ENCODE data around the gene SPATA45.
"Not testable (repeated sequence)": the region's sequence is repeated elsewhere in the genome, so short reads cannot be mapped to it uniquely, and the experiment has no call there.

Gene SPATA45

DNA sequence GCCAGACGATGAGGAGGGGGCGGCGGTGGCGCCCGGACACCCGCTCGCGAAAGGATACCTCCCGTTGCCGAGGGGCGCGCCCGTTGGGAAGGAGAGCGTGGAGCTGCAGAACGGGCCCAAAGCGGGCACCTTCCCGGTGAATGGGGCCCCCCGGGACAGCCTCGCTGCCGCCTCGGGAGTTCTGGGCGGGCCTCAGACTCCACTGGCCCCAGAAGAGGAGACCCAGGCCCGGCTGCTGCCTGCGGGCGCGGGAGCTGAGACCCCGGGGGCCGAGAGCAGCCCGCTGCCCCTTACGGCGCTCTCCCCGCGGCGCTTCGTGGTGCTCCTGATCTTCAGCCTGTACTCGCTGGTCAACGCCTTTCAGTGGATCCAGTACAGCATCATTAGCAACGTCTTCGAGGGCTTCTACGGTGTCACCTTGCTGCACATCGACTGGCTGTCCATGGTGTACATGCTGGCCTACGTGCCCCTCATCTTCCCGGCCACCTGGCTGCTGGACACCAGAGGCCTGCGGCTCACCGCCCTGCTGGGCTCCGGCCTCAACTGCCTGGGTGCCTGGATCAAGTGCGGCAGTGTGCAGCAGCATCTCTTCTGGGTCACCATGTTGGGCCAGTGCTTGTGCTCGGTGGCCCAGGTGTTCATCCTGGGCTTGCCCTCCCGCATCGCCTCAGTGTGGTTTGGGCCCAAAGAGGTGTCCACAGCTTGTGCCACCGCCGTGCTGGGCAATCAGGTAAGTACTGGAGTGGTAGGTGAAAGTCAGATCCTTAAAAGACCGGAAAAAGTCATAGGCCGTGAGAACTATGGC, 11.2 kb upstream of the SPATA45 start:
- H3K27ac Mint-ChIP-seq = peak overlapping the region; percentile 95 to 98 (median 96)
- H3K4me1 Mint-ChIP-seq = peaks cover 10% of the 10 kb centered on the region
- no peaks in the 10 kb centered on the region for H3K27me3 Mint-ChIP-seq (ENCODE audit: low read depth)
- TF ChIP-seq, protein P1, sequence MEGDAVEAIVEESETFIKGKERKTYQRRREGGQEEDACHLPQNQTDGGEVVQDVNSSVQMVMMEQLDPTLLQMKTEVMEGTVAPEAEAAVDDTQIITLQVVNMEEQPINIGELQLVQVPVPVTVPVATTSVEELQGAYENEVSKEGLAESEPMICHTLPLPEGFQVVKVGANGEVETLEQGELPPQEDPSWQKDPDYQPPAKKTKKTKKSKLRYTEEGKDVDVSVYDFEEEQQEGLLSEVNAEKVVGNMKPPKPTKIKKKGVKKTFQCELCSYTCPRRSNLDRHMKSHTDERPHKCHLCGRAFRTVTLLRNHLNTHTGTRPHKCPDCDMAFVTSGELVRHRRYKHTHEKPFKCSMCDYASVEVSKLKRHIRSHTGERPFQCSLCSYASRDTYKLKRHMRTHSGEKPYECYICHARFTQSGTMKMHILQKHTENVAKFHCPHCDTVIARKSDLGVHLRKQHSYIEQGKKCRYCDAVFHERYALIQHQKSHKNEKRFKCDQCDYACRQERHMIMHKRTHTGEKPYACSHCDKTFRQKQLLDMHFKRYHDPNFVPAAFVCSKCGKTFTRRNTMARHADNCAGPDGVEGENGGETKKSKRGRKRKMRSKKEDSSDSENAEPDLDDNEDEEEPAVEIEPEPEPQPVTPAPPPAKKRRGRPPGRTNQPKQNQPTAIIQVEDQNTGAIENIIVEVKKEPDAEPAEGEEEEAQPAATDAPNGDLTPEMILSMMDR (IDR thresholded peaks at IDR 0.05; ENCODE audit: unreplicated experiment in 3 of 3) = no peak
- peak overlapping the region in 2 of 3 experiments; percentile 89 to 96 for H3K4me3 Mint-ChIP-seq
- H3K36me3 Mint-ChIP-seq (ENCODE audit: low read depth) = peaks cover 12% of the 10 kb centered on the region
- no peaks in the 10 kb centered on the region for H3K9me3 Mint-ChIP-seq

DNA sequence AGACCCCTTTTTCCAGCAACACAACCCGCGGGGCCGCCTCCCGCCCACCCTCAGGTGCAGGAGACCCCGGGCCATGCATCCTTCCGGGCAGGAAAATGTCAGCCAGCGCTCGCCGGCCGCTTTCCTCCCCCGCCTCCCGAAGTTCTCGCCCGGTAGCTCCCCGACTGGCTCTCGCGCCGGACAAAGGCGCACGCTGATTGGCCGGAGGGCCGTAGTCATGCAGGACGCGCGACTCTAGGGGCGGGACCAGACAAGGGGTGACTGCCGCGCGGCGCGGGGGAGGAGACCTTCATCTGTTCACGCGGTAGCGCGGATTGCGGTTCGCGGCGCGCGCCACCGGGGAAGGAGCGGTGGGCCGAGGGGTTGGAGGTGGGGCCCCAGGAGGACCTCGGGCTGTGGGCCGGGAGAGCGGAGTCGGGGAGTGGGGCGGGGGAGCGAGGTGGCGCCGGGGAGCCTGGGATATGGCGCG, 10.6 kb upstream of the SPATA45 start, which contains the start of gene FLVCR1:
TSS of gene FLVCR1 (plus strand) at position 284 of the 469 bp plus-strand sequence. CDS start at position 462, 178 bp downstream.
- Mint-ChIP-seq H3K4me3 (peak within 1 kb of the TSS in 2 of 3 experiments; percentile 89 to 96), H3K9me3 (no peaks in the 10 kb centered on the region), H3K4me1 (peaks cover 11% of the 10 kb centered on the region), H3K27me3 (ENCODE audit: low read depth) (no peaks in the 10 kb centered on the region), H3K27ac (peak within 1 kb of the TSS; percentile 95 to 98 (median 96)), H3K36me3 (ENCODE audit: low read depth) (peaks cover 12% of the 10 kb centered on the region)
- TF ChIP-seq, protein P1 (IDR thresholded peaks at IDR 0.05; ENCODE audit: unreplicated experiment in 3 of 3) = no peak

DNA sequence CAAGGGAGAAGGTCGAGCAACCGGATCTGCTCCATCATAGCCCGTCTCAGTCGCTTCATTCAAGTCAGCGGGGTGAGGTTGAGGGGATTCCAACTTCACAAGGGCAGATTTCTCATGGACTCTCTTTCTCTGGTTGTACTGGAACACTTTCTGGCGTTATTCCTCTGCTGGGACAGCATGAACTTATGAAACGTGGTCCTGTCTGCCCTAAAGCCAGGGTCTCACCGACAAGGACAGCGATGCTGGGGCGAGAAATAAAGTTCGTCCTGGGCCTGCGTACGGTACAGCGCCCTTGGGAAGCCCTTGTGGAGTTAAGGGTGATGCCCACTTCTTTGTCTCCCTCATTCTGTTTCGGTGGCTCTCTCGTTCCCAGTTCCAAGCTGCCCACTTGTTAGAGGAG, 9.3 kb upstream of the SPATA45 start:
- H3K36me3 Mint-ChIP-seq (ENCODE audit: low read depth) = peaks cover 11% of the 10 kb centered on the region
- peak overlapping the region; percentile 59 to 95 (median 80) for H3K27ac Mint-ChIP-seq
- H3K4me1 Mint-ChIP-seq = peaks cover 11% of the 10 kb centered on the region
- TF ChIP-seq, protein P1 (IDR thresholded peaks at IDR 0.05; ENCODE audit: unreplicated experiment in 3 of 3) = no peak
- H3K27me3 Mint-ChIP-seq (ENCODE audit: low read depth) = no peaks in the 10 kb centered on the region
- peak overlapping the region in 2 of 3 experiments; percentile 71 to 79 for H3K4me3 Mint-ChIP-seq
- no peaks in the 10 kb centered on the region for H3K9me3 Mint-ChIP-seq

DNA sequence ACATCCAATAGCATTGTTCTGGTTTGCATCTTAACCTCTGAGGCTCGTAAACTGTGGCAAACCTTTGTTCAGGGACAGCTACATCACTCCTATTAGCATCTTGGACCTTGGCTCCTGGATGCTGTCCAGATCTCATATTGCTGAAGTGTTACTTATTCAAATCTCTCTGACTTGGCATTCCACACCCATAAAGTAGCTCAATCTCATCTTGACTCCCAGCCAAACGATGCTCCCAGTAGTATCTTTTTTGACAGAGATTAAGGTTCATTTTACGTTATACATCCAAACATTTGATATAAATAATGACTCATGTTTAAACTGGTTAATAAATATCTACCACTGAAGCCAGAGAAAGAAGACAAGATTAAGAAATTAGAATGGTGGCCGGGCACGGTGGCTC, 6.2 kb upstream of the SPATA45 start:
- Mint-ChIP-seq H3K27me3 (ENCODE audit: low read depth) (no peaks in the 10 kb centered on the region), H3K36me3 (ENCODE audit: low read depth) (peaks cover 11% of the 10 kb centered on the region), H3K4me3 (peak overlapping the region in 1 of 3 experiments; percentile 45), H3K27ac (peak overlapping the region; percentile 17 to 73 (median 55)), H3K9me3 (no peaks in the 10 kb centered on the region), H3K4me1 (peaks cover 4% of the 10 kb centered on the region)
- TF ChIP-seq, protein P1 (IDR thresholded peaks at IDR 0.05; ENCODE audit: unreplicated experiment in 3 of 3) = no peak

DNA sequence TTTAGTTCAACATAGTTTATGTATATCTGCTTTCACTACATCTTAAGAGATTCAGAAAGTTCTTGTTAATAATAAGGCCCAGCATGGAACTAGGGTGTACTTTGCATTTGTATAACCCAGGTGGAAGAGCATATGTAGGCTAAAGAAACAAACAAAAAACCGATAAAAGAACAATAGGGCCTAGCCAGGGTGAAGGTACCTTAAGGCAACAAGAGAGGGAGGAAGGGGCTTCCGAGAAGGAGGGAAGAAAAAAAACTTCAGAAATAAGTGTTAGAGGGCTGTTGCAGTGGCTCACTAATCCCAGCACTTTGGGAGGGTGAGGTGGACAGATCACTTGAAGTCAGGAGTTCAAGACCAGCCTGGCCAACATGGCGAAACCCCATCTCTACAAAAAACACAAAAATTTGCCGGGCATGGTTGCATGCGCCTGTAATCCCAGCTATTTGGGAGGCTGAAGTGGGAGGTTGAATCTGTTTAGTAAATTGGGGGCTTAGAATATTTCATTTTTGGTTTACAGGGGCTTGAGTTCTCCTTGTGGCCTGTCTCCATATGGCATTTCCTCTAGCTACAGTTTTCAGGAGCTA, 4.7 kb upstream of the SPATA45 start:
- no peak overlapping the region for H3K4me3 Mint-ChIP-seq
- H3K9me3 Mint-ChIP-seq = no peaks in the 10 kb centered on the region
- peaks cover 4% of the 10 kb centered on the region for H3K4me1 Mint-ChIP-seq
- no peak overlapping the region for H3K27ac Mint-ChIP-seq
- TF ChIP-seq, protein P1 (IDR thresholded peaks at IDR 0.05; ENCODE audit: unreplicated experiment in 3 of 3) = no peak
- no peaks in the 10 kb centered on the region for H3K27me3 Mint-ChIP-seq (ENCODE audit: low read depth)
- H3K36me3 Mint-ChIP-seq (ENCODE audit: low read depth) = peaks cover 11% of the 10 kb centered on the region

DNA sequence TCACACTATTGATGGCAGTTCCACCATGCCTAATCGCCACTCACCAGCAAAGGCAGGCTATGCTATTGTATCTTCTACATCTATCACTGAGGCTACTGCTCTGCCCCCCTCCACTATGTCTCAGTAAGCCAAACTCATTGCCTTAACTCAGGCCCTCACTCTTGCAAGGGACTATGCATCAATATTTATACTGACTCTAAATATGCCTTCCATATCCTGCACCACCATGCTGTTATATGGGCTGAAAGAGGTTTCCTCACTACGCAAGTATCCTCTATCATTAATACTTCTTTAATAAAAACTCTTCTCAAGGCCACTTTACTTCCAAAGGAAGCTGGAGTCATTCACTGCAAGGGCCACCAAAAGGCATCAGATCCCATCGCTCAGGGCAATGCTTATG, 2.9 kb downstream of the SPATA45 start:
- H3K27me3 Mint-ChIP-seq (ENCODE audit: low read depth); H3K27ac Mint-ChIP-seq; H3K4me3 Mint-ChIP-seq; H3K4me1 Mint-ChIP-seq; H3K9me3 Mint-ChIP-seq; H3K36me3 Mint-ChIP-seq (ENCODE audit: low read depth): not testable (repeated sequence)

Data from nephron (organoid).